WTC11 (cell line): ENCODE data around the gene BATF.

ENCODE experiments used
- CTCF ChIP-seq: fragments of 200-600 bp; IDR thresholded peaks from 2 replicates; pipeline ENCODE4 v1.8.0; 2022; ENCODE audit warnings: antibody characterized with exemption
- ESRRA ChIP-seq: sonication (generic); formaldehyde crosslinking; IDR thresholded peaks from 2 replicates; pipeline ENCODE4 v1.8.1; 2022; ENCODE audit warnings: mild to moderate bottlenecking, missing genetic modification reagents, borderline replicate concordance
- JUN ChIP-seq: sonication (generic); formaldehyde crosslinking; IDR thresholded peaks from 2 replicates; pipeline ENCODE4 v1.8.0; 2023; ENCODE audit warnings: mild to moderate bottlenecking, missing genetic modification reagents
- ZNF263 ChIP-seq: sonication (generic); formaldehyde crosslinking; IDR thresholded peaks from 2 replicates; pipeline ENCODE4 v1.8.1; 2022; ENCODE audit warnings: low read depth, mild to moderate bottlenecking, moderate library complexity, missing genetic modification reagents
- ZNF317 ChIP-seq: sonication (generic); formaldehyde crosslinking; IDR thresholded peaks from 2 replicates; pipeline ENCODE4 v1.8.1; 2023; ENCODE audit warnings: low read depth, mild to moderate bottlenecking, moderate library complexity, missing genetic modification reagents, borderline replicate concordance

- TF ChIP-seq ESRRA (CRISPR knock-in tag) = no peak
- no peak for TF ChIP-seq ZNF263 (CRISPR knock-in tag)
- TF ChIP-seq CTCF = no peak
- no peak for TF ChIP-seq ZNF317
- no peak for TF ChIP-seq JUN (CRISPR knock-in tag)
These were observed 8.2 kb upstream of the BATF start for GRCh38 chr14:75513911-75514672.
